Panc1 (cell line): ENCODE results near the gene PLCB4.

ENCODE experiments used
- POLR2AphosphoS5 ChIP-seq: IDR thresholded peaks from 2 replicates; pipeline ENCODE4 v1.6.1; 2012; ENCODE audit warnings: mild to moderate bottlenecking, low read depth, low read length, moderate library complexity
- TCF7L2 ChIP-seq: IDR thresholded peaks from 2 replicates; pipeline ENCODE4 v1.6.1; 2011; ENCODE audit warnings: mild to moderate bottlenecking, low read depth, low read length, inconsistent platforms
- TF ChIP-seq, protein P1 (sequence below): fragments of 450-650 bp; IDR thresholded peaks from 2 replicates; pipeline ENCODE4 v1.5.1; 2017; ENCODE audit warnings: mild to moderate bottlenecking

DNA sequence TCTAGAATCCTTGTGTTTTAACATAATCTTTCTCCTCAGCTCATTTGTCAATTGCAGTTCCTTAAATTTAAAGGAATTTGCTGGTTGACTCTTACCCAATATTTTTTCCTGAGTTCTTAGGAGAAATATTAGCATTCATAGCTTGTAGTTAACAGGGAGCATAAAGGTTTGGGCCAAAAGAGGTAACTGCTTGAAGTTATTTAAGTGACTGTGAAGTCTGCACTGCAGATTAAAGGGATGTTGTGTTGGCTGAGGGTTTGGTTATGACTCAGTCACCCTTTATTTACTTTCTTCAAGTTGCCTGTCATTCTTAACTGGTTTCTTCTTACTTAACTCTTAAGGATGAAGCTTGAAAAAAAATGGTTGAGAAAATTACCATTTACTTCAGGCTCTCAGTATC lies 225.2 kb downstream of the PLCB4 start:
- TF ChIP-seq, protein P1, sequence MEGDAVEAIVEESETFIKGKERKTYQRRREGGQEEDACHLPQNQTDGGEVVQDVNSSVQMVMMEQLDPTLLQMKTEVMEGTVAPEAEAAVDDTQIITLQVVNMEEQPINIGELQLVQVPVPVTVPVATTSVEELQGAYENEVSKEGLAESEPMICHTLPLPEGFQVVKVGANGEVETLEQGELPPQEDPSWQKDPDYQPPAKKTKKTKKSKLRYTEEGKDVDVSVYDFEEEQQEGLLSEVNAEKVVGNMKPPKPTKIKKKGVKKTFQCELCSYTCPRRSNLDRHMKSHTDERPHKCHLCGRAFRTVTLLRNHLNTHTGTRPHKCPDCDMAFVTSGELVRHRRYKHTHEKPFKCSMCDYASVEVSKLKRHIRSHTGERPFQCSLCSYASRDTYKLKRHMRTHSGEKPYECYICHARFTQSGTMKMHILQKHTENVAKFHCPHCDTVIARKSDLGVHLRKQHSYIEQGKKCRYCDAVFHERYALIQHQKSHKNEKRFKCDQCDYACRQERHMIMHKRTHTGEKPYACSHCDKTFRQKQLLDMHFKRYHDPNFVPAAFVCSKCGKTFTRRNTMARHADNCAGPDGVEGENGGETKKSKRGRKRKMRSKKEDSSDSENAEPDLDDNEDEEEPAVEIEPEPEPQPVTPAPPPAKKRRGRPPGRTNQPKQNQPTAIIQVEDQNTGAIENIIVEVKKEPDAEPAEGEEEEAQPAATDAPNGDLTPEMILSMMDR = no peak
- TF ChIP-seq POLR2AphosphoS5 (no peak), TCF7L2 (no peak)
